SK-MEL-5 (cell line): ENCODE measurements around the gene CABLES1. TPM values are rescaled to one million over a fixed set of nuclear protein-coding genes. Genes with fewer than 3 reads are reported as not detected.
"Not testable (repeated sequence)": the region's sequence is repeated elsewhere in the genome, so short reads cannot be mapped to it uniquely, and the experiment has no call there.

Source experiments
- DNase-seq: peaks from one replicate; pipeline ENCODE4 v3.0.0-alpha.2; 2016; ENCODE audit warnings: low read depth, low spot score
- in situ Hi-C: cut with HindIII; loops from 2 replicates; pipeline ENCODE4 v1.10.0; 2016; ENCODE audit warnings: low sequenced_read_pairs, high pct_unique_total_duplicates, low pct_unique_long_range_greater_than_20kb
- total RNA-seq: library from RNA; depleted of rRNA; stranded (reverse); fragments of >200 nt; shearing (Covaris generic); gene quantifications from 2 replicates; pipeline ENCODE4 v1.2.3, GENCODE V29; 2014

Gene CABLES1
- total RNA-seq, 1 experiment from 2014 or later: 101 TPM

DNA sequence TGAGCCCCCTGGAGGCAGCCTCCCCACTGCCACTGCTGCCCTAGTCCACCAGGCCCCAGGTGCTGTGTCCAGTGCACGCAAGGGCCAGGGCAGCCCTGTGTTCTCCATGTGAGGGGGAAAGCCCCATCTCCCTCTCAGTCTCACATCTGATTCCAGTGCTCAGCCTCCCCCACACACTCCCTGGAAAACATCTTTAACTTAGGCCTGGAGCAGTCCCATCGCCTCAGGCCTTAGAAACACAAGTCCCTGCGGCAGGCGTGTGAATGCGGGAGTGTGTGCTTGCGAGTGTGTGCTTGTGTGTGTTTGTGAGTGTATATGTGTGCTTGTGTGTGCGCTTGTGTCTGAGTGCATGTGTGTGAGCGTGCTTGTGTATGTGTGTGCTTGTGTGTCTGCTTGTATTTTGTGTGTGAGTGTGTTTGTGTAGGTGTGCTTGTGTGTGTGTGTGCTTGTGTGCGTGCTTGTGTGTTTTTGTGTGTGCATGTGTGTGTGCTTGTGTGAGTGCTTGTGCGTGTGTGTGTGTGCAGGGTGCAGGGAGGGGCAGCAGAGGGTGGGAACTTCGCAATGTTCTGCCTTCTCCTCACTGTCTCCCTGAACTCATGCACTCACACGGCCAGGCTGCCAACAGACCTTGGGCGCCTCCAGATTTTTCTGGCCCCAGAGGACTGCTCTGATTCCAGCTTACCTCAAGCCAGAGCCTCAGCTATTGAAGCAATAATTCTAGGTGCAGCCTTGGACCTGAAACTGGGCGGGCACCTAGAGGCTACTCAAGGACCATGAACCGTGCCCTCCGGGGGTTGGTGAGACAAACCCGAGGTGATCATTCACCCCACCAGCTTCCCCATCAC lies 139.6 kb downstream of the CABLES1 start:
- in situ Hi-C loops: no loop called here
- DNase-seq: no peak

DNA sequence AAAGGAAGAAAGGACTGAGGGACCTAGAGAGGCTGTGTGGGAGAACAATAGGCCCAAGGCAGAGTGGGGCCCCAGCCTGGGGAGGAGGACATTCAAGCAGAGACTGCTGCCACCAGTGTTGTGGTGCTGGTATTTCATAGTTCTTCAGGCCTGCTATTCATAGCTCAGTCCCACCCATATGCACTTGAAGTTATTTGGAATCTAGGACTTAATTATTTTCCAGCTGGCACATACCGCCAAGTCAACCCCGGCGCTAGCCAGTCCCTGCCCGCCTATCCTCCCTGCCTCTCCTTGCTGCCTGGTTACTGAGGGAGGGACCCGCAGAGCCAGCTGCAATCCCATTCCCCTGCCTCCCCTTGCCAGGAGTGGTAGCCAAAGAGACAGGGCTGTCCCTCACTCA lies 141.2 kb downstream of the CABLES1 start:
- DNase-seq: no peak
- in situ Hi-C loops: no loop called here

DNA sequence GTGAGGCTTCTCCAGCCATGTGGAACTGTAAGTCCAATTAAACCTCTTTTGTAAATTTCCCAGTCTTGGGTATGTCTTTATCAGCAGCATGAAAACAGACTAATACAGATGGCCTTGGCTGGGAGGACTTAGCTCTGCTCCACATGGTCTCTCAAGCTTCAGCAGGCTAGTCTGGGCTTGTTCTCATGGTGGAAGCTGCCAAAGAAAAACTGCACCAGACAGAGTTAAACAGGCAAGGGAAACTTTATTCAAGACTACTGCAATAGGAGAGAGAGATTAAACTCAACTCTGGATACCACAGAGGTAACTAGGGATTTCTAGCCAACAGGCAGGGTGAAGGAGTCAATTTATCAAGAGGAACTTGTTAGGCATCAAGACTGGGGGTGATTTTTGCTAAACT lies 142.1 kb downstream of the CABLES1 start:
- DNase-seq: no peak
- in situ Hi-C loops: no loop called here

DNA sequence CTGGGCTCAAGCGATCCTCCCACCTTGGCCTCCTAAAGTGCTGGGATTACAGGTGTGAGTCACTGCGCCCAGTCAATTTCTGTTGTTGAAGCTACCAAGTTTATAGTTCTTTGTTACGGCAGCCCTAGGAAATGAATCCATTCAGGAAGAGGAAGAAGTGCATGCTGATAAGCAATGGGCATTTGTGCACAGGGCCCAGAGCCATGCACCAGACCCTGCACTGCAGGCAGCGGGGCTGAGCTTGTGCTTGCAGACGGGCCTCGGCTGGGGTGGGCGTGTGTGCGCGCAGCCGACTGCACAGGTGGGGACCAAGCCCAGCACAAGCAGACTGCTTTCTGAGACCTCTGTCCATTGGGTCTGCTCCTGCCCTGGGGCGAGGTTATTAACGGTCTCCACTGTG lies 144.6 kb downstream of the CABLES1 start:
- no peak for DNase-seq
- in situ Hi-C loops: no loop called here

DNA sequence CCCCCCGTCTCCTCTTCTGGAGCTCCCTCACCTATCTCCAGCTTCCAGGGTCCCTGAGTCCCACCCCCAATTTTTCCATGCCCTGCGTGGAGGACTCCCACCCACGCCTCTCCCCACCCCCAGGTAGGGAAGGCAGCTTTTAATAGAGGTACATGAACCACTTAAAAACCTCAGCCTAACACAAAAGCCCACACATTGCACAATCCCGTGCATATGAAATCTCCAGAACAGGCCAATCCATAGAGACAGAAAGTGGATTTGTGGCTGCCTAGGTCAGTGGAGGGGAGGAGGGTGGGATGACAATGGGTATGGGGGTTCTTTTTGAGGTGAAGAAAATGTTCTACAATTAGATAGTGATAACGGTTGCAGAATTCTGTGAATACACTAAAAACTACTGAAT lies 145.6 kb downstream of the CABLES1 start:
- in situ Hi-C loops: no loop called here
- DNase-seq: no peak

DNA sequence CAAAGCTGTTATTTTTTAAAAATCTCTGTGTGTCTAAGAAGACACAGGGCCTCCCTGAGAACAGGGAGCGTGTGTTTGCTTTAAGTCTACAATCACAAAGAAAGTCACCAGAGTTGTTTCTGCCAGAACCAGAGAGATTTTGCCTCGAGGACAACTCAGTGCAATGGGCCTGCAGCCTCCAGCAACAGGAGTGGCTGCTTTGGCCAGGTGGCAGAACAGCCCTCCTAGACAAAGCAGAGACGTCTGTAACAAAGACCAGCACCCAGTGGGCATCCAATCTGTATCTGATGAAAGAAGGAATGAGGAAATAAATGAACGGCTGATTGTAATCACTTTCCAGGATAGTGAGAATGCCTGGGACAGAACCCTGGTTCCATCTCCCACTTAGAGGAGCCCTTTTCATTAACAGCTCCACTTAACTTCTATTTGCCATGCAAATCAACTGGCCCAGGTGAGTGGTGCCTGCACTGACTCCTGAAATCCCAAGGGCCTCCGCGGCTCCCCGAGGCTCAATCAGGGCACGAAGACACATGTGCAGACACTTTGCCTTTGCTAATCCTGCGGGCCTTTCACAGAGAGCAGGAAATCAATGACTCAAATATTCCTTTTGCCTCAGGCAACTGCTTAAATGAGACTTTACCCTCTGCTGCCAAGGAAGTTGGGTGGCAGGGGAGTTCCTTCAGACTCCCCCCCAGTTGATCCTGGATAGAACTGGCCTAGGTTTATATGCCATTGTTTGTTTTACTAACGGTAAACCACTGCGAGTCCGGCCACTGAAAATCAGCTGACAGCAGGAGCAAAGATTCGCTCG lies 146.5 kb downstream of the CABLES1 start:
- DNase-seq: peak; percentile 46
- in situ Hi-C loops: no loop called here

DNA sequence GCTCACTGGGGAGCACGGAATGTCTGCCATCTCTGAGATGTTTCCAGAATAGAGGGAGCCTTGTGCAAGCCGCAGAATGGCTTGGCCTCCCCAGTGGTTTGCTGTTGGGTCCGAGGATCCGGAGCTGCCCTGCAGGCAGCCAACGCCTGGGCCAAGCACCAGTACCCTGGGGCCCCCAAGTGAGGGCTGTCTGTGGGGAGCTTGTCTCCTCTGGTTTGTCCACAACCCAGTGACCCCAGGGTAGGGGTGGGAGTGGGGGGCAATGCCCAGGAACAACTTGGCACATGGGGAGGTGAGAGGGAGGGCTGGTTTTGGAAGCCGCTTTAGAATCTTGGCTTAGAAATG lies 147.1 kb downstream of the CABLES1 start:
- in situ Hi-C loops: no loop called here
- no peak for DNase-seq

DNA sequence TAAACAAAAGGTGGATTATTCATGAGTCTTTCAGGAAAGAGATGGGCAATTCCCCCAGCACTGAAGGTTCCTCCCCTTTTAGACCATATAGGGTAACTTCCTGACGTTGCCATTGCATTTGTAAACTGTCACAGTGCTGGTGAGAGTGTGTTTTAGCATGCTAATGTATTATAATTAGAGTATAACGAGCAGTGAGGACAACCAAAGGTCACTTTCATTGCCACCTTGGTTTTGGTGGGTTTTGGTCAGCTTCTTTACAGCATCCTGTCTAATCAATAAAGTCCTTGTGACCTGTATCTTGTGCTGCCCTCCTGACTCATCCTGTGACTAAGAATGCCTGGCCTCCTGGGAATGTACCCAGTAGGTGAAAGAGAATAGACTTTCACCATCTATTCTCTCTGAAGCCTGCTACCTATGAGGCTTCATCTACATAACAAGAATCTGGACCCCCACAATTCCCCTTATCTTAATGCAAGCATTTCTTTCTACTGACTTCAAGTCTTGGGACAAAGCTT lies 148.7 kb downstream of the CABLES1 start:
- peak; percentile 73 for DNase-seq

DNA sequence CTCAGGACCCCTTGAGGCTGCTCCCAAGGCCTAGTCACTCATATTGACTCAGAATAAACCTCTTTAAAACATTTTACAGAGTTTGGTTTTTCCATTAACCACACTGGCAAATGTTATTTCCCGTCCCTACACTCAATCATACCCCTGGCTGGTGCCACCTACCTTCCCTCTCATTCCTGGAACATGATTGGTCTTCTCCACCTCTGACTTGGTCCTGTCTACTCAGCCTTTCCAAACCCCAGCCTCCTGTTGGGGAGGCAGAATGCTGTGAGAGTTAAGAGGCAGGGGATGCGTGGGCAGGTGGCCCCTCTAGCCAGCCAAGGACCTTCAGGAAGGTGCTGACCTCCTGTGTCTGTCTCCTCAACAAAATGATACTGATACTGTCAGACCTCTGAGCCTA lies 149.3 kb downstream of the CABLES1 start:
- DNase-seq: no peak
- in situ Hi-C loops: no loop called here

More for the DNA sequence above, 148.7 kb downstream of the CABLES1 start:
- in situ Hi-C loops: no loop called here

DNA sequence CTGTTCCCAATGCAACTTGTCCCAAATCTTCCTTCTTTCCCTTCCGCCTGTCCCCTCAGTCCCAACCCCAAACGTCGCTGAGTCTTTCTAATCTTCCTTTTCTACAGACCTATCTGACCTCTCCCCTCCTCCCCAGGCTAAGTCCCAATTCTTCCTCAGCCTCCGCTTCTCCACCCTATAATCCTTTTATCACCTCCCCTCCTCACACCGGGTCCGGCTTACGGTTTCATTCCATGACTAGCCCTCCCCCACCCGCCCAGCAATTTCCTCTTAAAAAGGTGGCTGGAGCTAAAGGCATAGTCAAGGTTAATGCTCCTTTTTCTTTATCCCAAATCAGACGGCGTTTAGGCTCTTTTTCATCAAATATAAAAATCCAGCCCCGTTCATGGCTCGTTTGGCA lies 150.3 kb downstream of the CABLES1 start:
- DNase-seq, in situ Hi-C loops: not testable (repeated sequence)

DNA sequence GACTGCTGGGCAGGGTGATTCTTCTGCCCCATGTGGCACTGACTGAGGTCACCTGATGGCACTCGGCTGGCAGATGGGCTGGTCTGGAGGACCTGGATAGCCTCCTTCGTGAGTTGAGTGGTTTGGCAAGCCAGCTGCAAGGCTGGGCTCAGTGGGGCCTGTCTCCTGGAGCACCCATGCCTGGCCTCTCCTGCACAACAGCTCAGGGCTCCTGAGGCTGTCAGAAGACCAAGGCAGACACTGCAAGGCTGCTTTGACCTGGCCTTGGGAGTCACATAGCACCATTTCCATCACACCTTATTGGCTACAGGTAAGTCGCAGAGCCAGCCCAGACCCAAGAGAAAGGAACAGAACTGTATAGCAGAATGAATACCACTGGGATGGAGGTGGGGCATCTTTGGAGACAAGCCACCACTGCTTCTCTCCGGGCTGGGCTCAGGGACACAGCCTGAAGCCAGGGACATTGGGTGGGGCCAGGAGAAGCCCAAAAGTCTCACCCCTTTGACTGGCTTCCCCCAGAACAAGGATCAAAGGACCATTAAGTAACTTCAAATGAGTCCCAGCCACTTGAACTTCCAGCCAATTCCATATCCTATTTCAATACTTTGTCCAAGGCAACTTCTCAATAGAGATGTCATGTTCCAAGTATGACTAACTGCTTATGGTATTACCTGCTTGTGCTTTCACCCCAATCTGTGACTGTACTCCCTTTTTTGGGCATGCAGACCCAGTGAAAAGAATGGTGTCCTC lies 156.3 kb downstream of the CABLES1 start:
- DNase-seq: no peak

DNA sequence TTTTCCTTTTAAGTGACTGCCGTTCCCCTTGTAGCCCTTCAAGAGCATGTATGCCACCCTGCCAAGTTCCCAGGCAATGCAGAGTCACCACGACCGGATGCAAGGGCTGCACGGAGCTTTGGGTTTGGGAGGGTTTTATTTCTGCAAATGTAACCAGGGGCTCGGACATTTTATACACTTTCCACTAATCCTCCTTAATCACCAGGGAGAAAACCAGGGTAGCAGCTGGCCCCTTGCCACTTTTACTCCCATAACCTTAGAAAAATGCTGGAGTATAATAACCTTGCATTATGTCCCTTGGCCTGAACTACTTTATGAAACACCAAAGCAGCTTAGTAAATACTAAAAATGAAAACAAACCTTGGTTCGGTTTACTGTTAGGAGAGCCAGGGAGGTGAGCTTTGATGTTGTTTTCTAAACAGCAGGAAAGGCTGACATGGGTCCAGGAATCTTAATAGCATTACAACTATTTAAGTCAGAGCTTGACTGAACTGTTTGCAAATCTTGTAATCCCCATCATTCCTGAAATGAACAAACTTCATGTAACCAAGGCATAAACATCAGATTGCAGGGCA lies 165.0 kb downstream of the CABLES1 start:
- in situ Hi-C loops: no loop called here
- DNase-seq: no peak

More for the DNA sequence above, 156.3 kb downstream of the CABLES1 start:
- in situ Hi-C loops: no loop called here

DNA sequence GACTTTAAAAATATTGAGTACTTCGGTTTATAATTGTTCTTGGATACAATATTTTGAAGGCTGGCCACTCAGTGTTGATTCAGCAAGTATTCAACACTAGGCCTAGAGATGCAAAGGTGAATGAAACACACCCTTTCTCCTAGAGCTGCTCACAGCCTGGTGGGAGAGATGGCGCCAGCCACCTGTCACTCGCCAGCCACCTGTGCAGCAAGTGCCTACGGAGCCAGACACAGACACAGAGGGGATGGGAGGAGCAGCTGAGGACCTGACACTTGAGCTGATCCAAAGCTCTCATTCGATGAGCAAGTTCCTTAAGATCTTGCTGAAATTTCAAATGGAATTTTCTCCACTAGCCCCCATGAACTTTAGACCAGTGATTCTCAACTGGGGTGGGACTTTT lies 166.7 kb downstream of the CABLES1 start:
- in situ Hi-C loops: no loop called here
- DNase-seq: no peak

DNA sequence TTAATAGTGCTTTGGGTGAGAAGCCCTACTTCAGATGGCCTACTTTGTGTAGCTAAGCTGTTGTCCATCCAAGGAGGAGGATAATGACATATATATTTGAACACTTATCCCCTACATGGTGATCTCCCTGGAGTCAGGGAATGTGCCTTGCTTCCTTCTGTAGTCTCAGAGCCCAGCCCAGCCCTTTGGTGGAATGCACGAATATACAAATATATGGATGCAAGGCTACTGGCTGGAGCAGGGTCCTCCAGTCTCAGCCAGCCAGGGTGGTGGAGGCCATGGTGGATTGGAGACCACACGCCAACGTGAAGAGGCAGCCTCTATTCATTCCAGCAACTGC lies 167.2 kb downstream of the CABLES1 start:
- in situ Hi-C loops: no loop called here
- DNase-seq: no peak

DNA sequence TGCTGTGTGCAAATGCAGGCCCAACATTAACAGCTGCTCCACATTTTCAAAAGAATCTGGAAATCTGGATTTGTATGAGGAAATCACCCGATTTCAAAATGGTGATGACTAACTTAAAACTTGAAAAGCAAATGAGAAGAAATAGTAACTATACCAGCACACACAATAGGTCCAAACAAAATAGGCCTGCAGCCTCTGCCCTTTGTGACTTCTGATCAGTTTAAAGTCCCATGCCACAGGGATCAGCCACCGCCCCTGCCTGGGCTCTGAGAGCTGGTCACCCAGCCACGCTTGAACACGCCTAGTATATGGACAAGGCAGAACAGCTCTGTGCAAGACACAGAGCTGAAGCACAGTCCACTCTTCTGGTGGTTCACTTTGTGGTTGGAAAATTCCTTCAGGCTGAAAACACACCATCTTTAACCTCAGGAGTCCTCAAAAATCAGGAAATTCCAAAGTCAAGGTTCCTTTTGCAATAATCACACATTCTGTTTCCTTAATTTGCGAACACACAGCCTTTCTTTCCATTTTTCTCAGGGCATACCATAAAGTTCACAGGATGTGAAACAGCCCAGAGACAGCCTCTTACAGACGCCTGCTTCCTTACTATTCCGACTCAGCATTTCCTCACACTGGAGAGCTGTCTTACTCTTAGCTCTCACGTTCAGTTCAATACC lies 167.7 kb downstream of the CABLES1 start:
- in situ Hi-C loops: no loop called here
- DNase-seq: peak; percentile 70

DNA sequence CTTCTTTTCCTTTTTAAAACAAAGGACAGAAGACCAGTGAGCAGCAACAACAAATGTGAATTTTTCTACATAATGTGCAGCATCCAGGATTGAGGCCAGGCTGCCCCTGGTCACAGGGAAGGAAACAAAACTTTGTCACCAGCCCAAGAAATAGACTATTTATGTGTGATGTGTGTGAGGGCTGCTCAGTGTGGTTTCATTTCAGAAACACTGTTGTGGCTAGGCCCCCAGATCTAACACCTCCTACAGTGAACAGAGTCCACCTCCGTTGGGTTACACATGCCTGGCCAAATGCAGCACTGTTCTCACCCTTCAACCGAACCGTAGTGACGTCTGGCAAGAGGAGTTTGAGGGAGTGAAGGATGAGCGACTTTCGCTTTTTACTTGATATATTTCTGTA lies 171.5 kb downstream of the CABLES1 start:
- DNase-seq: no peak

DNA sequence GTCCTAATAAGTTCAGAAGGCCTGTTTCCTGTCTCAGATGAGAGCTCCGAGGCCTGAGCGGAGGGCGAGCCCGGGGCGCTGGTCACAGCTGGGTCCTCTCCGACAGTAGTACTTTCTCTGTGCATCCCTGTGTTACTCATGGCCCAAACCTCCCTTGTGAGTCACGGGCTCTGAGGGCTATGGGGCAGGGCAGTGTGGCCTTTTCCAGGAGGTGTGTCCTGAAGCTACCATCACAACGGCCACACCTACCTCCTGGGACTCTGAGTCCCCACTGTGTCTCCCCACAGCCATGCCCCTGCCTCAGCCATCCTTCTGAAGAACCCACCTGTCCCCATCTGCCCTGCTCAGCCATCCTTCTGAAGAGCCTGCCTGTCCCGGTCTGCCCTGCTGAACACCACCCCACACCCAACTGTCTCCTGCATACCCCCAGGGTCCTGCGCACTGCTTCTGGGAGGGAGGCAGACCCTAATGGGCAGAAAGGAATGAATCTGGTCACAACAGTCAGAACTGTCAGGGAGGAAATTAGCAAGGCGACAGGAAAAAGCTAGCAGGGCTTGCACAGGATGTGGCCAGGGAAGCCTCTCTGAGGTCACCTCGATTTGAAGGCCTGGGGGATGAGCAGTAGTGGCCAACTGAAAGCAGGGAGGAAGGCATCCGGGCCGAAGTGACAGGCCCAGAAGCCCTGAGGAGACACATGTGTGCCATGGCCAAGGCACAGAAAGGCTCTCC lies 172.4 kb downstream of the CABLES1 start:
- DNase-seq: no peak
- in situ Hi-C loops: no loop called here

More for the DNA sequence above, 171.5 kb downstream of the CABLES1 start:
- in situ Hi-C loops: no loop called here
